GM19239 (cell line): ENCODE measurements around the gene HNRNPA2B1.
"Not testable (repeated sequence)": the region's sequence is repeated elsewhere in the genome, so short reads cannot be mapped to it uniquely, and the experiment has no call there.

Experiments used
- DNase-seq: peaks from one replicate; pipeline ENCODE4 v3.0.0; 2011; ENCODE audit warnings: low spot score; ENCODE audit not compliant: insufficient read length
- FAIRE-seq: peaks from 2 replicates; lab custom pipeline; 2011; peaks lifted over from hg19 to GRCh38; lab: Jason Lieb, UNC

HNRNPA2B1 gene

GRCh38 chr7:26151650-26151952, 48.9 kb downstream of the HNRNPA2B1 start:
- DNase-seq (no peak), FAIRE-seq (no peak)

- FAIRE-seq (no peak), DNase-seq (no peak)
Observed at GRCh38 chr7:26151096-26151495, 49.5 kb downstream of the HNRNPA2B1 start.

- no peak for FAIRE-seq
- no peak for DNase-seq
Observed at GRCh38 chr7:26149391-26149977, 51.1 kb downstream of the HNRNPA2B1 start.

GRCh38 chr7:26148307-26148700, 52.2 kb downstream of the HNRNPA2B1 start:
- FAIRE-seq, DNase-seq: not testable (repeated sequence)

GRCh38 chr7:26147646-26148306, 52.8 kb downstream of the HNRNPA2B1 start:
- not testable (repeated sequence) for FAIRE-seq, DNase-seq

GRCh38 chr7:26147030-26147429, 53.5 kb downstream of the HNRNPA2B1 start:
- no peak for DNase-seq

GRCh38 chr7:26145238-26145637, 55.3 kb downstream of the HNRNPA2B1 start:
- DNase-seq (no peak), FAIRE-seq (no peak)

More at GRCh38 chr7:26147030-26147429, 53.5 kb downstream of the HNRNPA2B1 start:
- FAIRE-seq, result no peak

- FAIRE-seq, result no peak
- no peak for DNase-seq
Observed at GRCh38 chr7:26144184-26145080, 56.1 kb downstream of the HNRNPA2B1 start.

GRCh38 chr7:26143298-26144048, 57.1 kb downstream of the HNRNPA2B1 start:
- FAIRE-seq, result no peak

GRCh38 chr7:26141077-26141476, 59.5 kb downstream of the HNRNPA2B1 start:
- FAIRE-seq, result no peak
- no peak for DNase-seq

More at GRCh38 chr7:26143298-26144048, 57.1 kb downstream of the HNRNPA2B1 start:
- no peak for DNase-seq

GRCh38 chr7:26140380-26140779, 60.2 kb downstream of the HNRNPA2B1 start:
- FAIRE-seq, result no peak
- no peak for DNase-seq
